SKM-1 (cell line): ENCODE results near the gene ECE2.
A peak's percentile ranks its signal among the peaks of the same experiment; 100 is the strongest.

Experiments used
- DNase-seq: peaks from one replicate; lab custom pipeline; 2025; ENCODE audit not compliant: unreplicated experiment; lab: John Stamatoyannopoulos, UW

The ECE2 gene

DNA sequence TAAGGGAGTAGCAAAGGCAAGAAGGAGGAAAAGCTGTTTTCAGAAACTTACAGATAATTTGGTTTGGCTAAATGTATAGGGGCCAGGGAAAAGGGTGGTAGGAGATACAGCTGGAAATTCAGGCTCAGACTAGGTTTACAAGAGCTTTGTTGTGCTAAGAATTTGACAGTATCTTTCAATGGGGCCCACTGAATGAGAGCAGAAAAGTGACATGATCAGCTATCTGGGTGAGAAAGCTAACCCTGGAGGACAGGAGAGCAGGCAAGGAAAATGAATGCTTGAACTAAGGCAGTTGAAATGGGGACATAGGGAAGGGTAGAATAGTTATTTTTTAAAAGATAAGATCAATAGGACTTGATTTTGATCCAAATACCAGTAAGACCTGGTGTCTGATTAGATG, 35.8 kb downstream of the ECE2 start:
- no peak for DNase-seq

GRCh38 chr3:184314363-184314699, 38.5 kb downstream of the ECE2 start, which contains the start of gene EIF4G1:
Gene EIF4G1, plus strand, starts transcription at chr3:184314606. Its CDS starts 1,191 bp downstream, at chr3:184315797.
- DNase-seq, result peak; percentile 82

DNA sequence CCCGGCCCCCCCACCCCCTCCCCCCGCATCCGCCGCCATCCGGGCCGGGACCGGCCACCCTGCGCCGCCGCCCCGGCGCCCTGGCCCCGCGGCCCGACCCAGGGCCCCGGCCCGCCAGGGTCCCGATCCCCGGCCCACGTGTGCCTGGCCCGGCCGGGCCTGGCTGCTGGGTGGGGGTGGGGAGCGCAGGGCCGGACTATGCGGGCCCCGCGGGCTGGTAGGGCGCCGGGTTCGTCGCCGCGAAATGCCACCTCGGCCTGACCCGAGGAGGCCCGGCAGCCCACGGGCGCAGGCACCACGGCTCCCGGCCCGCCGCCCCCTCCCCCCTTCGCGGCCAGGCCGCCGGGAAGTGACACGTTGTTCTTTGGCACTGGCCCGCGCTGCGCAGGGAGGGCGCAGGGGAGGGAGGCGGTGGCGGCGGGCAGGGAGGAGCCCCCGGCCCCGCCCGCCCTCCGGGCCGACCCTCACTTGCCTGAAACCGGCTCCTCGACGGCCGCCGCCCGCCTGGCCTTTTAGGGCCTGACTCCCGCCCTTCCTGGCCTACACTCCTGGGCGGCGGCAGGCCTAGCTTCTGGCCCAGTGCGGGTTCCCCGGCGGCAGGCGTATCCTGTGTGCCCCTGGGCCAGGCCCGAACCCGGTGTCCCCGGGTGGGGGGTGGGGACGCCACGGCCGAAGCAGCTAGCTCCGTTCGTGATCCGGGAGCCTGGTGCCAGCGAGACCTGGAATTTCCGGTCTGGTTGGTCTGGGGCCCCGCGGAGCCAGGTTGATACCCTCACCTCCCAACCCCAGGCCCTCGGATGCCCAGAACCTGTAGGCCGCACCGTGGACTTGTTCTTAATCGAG, 39.1 kb downstream of the ECE2 start:
- no peak for DNase-seq

DNA sequence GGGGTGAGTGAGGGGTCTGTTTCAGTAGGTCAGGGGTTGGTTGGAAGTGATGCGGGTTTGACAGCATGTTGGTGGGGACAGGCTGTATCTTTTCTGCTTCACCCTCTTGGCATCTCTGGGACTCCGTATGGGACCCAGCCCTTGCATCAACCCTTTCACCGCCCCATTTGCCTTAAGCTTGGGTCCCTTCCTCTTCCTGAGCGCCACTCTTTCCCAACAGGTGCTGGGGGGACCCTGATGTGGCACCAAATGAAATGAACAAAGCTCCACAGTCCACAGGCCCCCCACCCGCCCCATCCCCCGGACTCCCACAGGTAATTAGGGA, 39.7 kb downstream of the ECE2 start:
- DNase-seq, result no peak

GRCh38 chr3:184315871-184316661, 40.2 kb downstream of the ECE2 start:
- DNase-seq, result no peak

DNA sequence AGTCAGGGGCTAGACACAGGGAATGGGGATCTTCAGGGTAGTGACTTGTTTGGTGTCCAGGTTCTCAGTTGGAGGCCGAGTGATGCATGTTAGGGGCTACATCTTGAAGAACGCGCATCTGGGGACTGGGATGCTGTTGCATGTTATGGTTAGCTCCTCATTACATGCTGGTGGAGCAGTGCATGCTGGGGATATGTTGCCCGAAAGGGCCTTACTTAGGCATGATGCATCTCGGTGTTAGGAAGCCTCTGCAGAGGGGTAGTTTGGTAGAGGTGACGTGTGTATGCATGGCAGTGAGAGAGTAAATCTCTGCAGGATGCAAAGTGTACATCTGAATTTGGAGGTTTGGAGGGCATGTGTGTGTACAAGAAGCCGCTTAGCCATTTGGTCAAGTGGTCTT, 41.0 kb downstream of the ECE2 start:
- DNase-seq, result no peak

GRCh38 chr3:184317201-184317600, 41.4 kb downstream of the ECE2 start:
- no peak for DNase-seq

DNA sequence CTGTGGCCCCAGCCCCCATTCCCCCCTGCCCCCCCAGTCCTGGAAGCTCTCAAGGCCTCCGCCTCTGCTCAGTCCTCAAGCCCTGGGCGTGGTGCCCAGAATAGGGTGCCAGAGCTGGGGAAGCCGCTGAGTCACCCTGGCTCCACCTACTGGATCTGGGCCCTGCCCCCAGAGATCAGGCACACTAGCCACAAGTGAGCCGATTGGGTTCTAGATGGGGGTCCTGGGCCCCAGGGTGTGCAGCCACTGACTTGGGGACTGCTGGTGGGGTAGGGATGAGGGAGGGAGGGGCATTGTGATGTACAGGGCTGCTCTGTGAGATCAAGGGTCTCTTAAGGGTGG, 44.3 kb downstream of the ECE2 start:
- DNase-seq, result no peak

- DNase-seq, result no peak
These were observed 45.8 kb downstream of the ECE2 start for GRCh38 chr3:184321666-184322065.

GRCh38 chr3:184322731-184323487, 47.1 kb downstream of the ECE2 start:
- no peak for DNase-seq

GRCh38 chr3:184323696-184324095, 47.9 kb downstream of the ECE2 start:
- DNase-seq, result no peak

DNA sequence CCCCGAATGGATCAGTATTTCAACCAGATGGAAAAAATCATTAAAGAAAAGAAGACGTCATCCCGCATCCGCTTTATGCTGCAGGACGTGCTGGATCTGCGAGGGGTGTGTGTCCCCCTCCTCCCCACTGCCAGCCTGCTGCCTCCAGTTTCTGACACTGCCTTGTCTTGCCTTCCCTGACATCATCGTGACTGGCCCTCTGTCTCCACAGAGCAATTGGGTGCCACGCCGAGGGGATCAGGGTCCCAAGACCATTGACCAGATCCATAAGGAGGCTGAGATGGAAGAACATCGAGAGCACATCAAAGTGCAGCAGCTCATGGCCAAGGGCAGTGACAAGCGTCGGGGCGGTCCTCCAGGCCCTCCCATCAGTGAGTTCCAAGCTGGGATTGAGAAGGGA, 49.4 kb downstream of the ECE2 start:
- DNase-seq, result no peak

DNA sequence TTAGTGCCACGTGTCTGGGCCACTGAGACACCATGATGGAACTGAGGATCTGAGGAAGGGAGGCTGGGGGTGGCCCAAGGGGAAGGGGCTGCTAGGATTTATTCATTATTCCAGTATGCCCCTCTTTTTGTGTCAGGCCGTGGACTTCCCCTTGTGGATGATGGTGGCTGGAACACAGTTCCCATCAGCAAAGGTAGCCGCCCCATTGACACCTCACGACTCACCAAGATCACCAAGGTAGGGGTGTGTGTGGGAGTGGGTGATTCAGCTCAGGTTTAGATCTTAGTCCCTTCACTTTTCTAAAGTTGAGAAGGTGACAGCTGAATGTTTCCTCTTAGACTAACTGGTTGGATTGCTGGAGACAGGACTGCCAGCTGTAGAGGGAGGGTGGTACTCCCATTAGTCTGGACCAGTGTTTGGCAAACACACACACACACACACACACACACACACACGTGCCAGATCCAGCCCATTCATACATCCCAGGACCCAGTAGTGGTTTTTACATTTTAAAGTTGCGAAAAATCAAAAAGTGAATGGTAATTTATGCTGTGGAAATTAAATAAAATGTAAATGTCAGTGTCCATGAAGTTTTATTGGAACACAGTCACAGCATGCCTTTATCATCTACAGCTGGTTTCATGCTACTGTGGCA, 50.0 kb downstream of the ECE2 start:
- DNase-seq, result no peak

DNA sequence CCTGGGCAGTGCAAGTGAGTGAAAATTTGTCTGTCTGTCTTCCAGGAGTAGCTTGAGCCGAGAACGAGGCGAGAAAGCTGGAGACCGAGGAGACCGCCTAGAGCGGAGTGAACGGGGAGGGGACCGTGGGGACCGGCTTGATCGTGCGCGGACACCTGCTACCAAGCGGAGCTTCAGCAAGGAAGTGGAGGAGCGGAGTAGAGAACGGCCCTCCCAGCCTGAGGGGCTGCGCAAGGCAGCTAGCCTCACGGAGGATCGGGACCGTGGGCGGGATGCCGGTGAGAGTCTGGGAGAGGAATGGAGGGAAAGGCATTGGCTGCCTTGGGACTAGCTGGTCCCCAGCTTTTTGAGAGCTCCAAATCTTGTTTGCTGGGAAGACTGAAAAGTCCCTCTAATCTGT, 51.3 kb downstream of the ECE2 start:
- no peak for DNase-seq

DNA sequence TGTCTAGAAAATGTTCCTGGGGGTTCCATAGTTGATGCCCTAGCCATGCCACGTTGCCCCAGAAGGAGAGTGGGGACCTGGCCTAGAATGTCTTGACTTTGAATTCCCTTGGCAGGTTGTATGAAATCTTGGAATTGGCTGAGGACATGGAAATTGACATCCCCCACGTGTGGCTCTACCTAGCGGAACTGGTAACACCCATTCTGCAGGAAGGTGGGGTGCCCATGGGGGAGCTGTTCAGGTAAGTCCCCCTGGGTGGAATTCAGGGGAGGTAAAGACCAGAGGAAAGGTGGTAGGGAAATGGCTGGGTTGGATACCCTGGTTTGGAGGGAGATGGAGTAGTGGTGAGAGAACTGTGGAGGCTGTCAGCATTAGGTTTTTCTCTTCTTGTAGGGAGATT, 52.7 kb downstream of the ECE2 start:
- DNase-seq, result no peak

DNA sequence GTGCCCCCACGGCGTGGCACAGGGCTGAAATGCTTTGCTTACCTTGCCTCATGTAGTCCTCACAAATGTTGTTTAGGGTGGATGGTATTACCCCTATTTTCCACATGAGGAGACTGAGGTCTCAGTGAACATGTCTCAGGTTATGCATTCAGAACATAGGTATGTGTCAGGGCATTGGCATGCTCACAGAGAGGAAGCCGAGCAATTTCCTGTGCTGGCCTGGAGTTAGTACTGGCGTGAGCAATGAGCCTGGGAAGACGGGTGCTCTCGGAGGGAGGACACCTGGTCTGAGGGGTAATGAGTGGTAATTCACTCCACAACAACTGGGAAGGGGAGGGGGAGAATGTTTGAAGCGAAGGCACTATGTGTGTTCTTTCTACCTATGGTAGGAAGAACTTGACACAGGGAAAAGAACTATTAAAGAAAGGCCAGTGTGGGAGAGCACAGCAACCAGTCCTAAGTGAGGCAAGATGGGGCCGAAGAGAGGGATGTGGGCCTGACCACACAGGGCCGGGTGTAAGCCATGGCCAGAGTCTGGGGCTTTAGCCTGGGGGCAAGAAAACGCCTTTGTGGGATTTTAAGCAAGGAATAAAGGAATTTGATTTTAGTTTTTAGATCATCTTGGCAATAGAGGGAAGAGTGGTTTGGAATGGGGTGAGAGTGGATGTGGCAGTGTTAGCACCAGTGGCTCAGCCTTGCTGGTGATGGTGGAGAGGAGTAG, 56.7 kb downstream of the ECE2 start:
- no peak for DNase-seq

GRCh38 chr3:184333190-184333589, 57.4 kb downstream of the ECE2 start:
- DNase-seq, result no peak

- no peak for DNase-seq
These were observed 57.9 kb downstream of the ECE2 start for GRCh38 chr3:184333700-184334099.

GRCh38 chr3:184334470-184335158, 58.8 kb downstream of the ECE2 start:
- DNase-seq, result no peak

DNA sequence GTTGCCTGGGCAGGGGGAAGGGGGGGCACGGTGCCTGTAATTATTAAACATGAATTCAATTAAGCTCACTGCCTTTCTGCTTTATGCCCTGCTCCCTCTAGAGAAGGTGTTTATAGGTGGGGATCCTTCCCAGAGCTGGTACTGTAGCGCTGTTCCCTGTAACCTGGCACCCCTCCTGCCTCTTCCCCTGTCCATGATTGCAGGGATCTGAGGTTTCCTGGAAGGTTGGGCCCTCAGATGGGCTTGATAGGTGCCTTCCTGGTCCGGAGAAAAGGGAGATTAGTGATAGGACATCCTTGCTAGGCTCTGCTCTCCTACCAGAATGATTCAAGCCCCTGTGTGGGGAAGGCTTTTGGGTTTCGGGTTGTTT, 59.5 kb downstream of the ECE2 start:
- no peak for DNase-seq
